ENCODE results near the gene NFIC.
A peak's percentile ranks its signal among the peaks of the same experiment; 100 is the strongest.

Gene NFIC

DNA sequence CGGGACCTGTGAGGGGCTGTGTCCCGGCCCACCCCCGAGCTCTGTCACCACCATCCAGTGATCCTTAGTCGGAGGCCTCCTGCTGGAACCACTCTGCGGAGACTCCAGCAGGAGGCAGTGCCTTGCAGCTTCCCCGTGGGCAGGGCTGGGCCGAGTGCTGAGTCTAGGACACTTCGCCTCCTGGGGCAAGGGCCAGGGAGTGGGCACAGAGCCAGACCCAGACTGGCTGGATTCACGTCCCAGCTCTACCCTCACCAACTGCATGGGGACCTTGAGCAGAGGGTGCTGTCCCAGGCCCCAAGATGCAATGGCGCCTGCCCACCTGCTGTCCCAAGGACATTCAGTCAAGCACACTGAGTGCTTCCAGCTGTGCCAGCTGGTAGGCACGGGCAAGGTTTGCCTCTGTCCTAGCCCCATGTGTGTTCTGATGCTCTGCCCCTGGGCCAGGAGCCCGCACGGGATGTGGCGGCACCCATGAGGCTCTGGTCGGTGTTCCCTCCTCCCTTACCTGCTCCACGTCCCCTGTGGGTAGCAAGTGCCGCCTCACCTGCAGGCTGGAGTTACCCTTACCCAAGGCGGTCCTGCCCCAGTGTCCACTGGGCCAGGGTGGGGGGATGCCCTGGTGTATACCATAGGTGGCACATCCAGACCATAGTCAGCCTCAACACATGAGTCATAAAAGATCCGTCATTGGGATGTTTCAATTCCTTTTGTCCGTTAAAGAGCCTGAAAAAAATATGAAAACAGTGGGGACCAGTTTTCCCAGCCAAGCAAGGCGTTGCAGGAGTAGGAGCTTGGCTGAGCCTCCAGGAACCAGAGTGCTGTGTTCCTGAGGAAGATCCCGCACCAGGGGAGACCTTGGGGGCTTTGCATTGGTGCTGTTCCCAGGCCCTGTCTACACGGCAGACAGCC is 147.1 kb downstream of the NFIC start:
- no peak for DNase-seq

DNA sequence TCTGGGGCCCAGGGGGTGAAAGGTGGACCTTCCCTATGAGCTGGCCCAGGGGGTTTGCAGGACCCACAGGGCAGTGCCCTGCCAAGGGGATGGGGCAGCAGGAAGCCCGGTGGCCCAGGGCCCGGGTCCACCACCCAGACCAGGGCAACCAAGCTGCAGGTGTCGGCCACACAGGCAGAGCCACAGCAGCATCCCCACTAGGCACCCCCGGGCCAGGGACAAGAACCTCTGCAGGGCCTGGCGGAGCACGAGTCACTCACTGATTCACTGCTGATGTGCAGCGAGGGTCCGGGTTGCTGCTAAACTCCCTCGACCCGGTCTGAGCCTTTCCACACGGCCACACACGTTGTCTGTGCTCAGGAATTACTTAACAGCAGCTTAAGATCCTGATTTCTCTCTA is 148.5 kb downstream of the NFIC start:
- DNase-seq = no peak

DNA sequence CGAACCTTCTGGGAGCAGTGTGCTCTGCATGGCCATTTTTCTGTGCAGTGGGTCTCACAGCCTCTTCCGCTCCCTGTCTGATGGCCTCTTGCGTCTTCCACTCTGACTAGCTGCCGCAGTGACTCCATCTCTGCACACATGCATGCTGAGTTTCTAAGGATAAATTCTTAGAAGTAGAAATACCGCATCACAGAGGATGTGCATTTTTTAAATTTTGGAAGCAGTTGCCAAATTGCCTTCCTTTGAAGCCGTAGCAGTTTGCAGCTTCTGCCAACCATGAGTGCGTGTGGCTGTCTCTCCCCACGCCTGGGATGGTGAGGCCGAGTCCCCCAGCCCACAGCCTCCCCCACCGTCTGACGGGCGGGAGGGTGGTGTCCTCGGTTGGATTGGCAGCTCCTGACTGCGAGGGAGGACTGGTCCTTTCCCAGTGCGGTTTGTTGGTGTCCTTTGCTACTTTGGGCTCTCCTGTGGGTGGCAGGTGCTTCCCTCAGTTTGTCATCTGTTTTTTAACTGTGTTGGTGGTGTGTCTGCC is 149.6 kb downstream of the NFIC start:
- no peak for DNase-seq

DNA sequence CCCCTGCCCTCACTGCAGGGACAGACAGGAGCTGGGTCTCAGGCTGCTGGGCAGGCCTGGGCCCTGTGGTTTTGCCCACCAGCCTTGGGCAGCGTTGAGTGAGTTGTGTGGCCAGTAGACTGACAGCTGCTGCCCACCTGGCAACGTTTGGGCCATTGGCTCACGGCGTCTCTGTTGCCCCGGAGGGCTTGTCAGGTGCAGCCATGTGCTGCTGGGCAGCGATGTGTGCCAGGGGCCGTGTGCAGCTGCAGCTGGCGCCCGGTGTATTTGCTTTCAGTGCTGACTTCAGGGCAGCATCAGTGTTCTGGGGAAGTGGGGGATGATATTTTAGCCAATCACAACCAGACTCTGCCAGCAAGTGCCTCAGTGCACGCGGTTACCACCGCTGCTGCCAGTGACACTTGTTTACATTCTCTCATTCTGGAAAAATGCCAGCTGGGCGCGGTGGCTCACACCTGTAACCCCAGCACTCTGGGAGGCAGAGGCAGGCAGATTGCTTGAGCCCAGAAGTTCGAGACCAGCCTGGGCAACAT is 150.4 kb downstream of the NFIC start:
- peak; percentile 65 for DNase-seq

DNA sequence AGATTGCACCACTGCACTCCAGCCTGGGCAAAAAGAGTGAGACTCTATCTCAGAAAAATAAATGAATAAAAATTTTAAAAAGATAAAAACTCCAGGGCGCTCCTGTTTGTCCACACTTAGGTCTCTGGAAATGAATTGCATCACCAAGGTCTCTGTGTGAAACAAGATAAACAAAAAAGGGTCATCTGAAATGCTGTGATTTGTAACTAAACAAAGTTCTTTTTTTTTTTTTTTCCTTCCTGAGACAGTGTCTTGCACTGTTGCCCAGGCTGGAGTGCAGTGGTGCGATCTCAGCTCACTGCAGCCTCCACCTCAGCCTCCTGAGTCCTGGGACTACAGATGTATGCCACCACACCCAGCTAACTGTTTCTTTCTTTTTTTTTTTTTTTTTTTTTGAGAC is 151.3 kb downstream of the NFIC start:
- no peak for DNase-seq

DNA sequence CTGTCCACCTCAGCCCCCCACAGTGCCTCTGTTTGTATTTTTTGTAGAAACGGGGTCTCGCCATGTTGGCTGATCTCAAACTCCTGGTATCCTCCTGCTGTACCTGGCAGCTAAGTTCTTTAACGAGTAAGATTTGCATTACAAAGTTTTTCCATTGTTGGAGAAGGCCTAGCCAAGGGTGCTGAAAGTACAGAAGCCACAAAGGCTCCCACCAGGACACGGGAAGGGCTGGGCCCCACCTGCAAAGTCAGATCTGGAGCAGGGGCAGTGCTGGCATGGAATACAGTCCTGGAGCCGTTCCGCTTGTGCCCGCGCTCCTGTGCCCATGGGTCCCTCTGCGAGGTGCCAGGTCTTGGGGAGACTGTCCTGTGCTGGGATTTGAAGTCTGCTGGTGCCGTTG is 151.9 kb downstream of the NFIC start:
- DNase-seq = no peak

DNA sequence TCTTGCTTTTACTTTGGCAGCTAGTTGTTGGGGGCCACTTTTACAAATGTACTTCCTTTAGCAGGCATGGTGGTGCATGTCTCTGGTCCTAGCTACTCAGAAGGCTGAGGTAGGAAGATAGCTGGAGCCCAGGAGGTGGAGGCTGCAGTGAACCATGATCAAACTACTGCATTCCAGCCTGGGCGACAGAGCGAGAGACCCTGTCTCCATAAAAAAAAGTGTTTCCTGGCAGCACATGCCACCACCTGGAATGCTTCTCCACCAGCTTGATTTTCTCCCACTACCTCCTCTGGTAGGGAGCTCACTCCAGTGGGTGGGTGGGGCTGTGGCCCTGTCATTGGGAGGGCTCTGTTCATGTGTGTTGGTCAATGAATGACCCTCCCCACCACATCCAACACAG is 152.3 kb downstream of the NFIC start:
- no peak for DNase-seq
